CD14-positive monocyte (primary cell): ENCODE results near the gene PRKN. TPM values are rescaled to one million over a fixed set of nuclear protein-coding genes. Genes with fewer than 3 reads are reported as not detected.

Source experiments
- DNase-seq, 3 donors: peaks; one replicate each; pipeline ENCODE4 v3.0.0-alpha.2; 2011 to 2022
- H2AFZ ChIP-seq: 2 replicates; pipeline ENCODE4 v1.6.0; 2012; ENCODE audit warnings: mild to moderate bottlenecking, low read depth, low read length, inconsistent platforms; ENCODE audit not compliant: insufficient read depth, poor library complexity, severe bottlenecking
- H3K27ac ChIP-seq, 2 donors: 1 replicate in 1 of 2; 2 replicates in 1 of 2; pipeline ENCODE4 v1.5.1; 2012 to 2013; ENCODE audit warnings: low read length in 2 of 2, control low read depth in 1 of 2, inconsistent platforms in 1 of 2, low read depth in 1 of 2, mild to moderate bottlenecking in 1 of 2
- H3K27me3 ChIP-seq, 2 donors: one replicate each; pipeline versions ENCODE4 v1.6.0 to v1.6.1; 2011 to 2013; ENCODE audit warnings: low read length in 2 of 2; ENCODE audit not compliant: control insufficient read depth in 2 of 2, insufficient read depth in 2 of 2
- H3K36me3 ChIP-seq, 2 donors: replicated peaks in 1 of 2; 1 replicate in 1 of 2; 2 replicates in 1 of 2; pipeline versions ENCODE4 v1.5.1 to v1.6.1; 2012 to 2013; ENCODE audit warnings: low read length in 2 of 2, control low read depth in 1 of 2, inconsistent platforms in 1 of 2, mild to moderate bottlenecking in 1 of 2; ENCODE audit not compliant: insufficient read depth in 2 of 2, control insufficient read depth in 1 of 2
- H3K4me1 ChIP-seq, 2 donors: 1 replicate in 1 of 2; 2 replicates in 1 of 2; pipeline versions ENCODE4 v1.5.1 to v1.6.1; 2012 to 2013; ENCODE audit warnings: low read length in 2 of 2, control low read depth in 1 of 2, inconsistent platforms in 1 of 2, mild to moderate bottlenecking in 1 of 2, moderate library complexity in 1 of 2; ENCODE audit not compliant: insufficient read depth in 2 of 2, control insufficient read depth in 1 of 2
- H3K4me2 ChIP-seq: replicated peaks from 2 replicates; pipeline ENCODE3; 2012; ENCODE audit warnings: low read length, moderate library complexity, mild to moderate bottlenecking; ENCODE audit not compliant: poor library complexity, severe bottlenecking; ENCODE audit errors: extremely low read depth
- H3K4me3 ChIP-seq, 3 experiments: fragments of 200-600 bp in 1 of 3; sonication (generic) in 1 of 3; replicated peaks in 1 of 3; 1 replicate in 2 of 3; 2 replicates in 1 of 3; pipeline ENCODE4 v1.5.1; 2011 to 2013; ENCODE audit warnings: low read length in 3 of 3, mild to moderate bottlenecking in 3 of 3, control low read depth in 2 of 3, low read depth in 2 of 3, inconsistent platforms in 1 of 3, moderate library complexity in 1 of 3
- H3K79me2 ChIP-seq: 2 replicates; pipeline ENCODE4 v1.6.0; 2012; ENCODE audit warnings: mild to moderate bottlenecking, control low read depth, inconsistent platforms, low read length, moderate library complexity; ENCODE audit not compliant: insufficient read depth
- H3K9ac ChIP-seq: 2 replicates; pipeline ENCODE4 v1.6.0; 2017; ENCODE audit warnings: low read length, mild to moderate bottlenecking; ENCODE audit not compliant: insufficient read depth, poor library complexity, severe bottlenecking
- H3K9me3 ChIP-seq, 2 donors: replicated peaks in 1 of 2; 1 replicate in 1 of 2; 2 replicates in 1 of 2; pipeline versions ENCODE4 v1.5.1 to v1.6.1; 2012 to 2013; ENCODE audit warnings: low read length in 2 of 2, control low read depth in 1 of 2; ENCODE audit not compliant: control insufficient read depth in 1 of 2, insufficient read depth in 1 of 2
- H4K20me1 ChIP-seq: 2 replicates; pipeline ENCODE4 v1.6.0; 2012; ENCODE audit warnings: mild to moderate bottlenecking, low read length, control low read depth, moderate library complexity; ENCODE audit not compliant: insufficient read depth
- H3K27ac Mint-ChIP-seq, 7 donors: one replicate each; pipeline ENCODE4 v1.8.0; 2020; ENCODE audit warnings: mild to moderate bottlenecking in 7 of 7, mixed read lengths in 7 of 7, moderate library complexity in 6 of 7, inconsistent platforms in 2 of 7
- H3K27me3 Mint-ChIP-seq, 3 donors: one replicate each; pipeline ENCODE4 v1.8.0; 2021 to 2022; ENCODE audit warnings: low read depth in 3 of 3, mild to moderate bottlenecking in 3 of 3, mixed read lengths in 3 of 3, moderate library complexity in 3 of 3, inconsistent platforms in 1 of 3
- H3K36me3 Mint-ChIP-seq, 2 donors: one replicate each; pipeline ENCODE4 v1.8.0; 2020; ENCODE audit warnings: mixed read lengths in 2 of 2, inconsistent platforms in 1 of 2, mild to moderate bottlenecking in 1 of 2
- H3K4me1 Mint-ChIP-seq: one replicate; pipeline ENCODE4 v1.8.0; 2020; ENCODE audit warnings: mild to moderate bottlenecking, mixed read lengths
- H3K4me3 Mint-ChIP-seq, 2 donors: one replicate each; pipeline ENCODE4 v1.8.0; 2020; ENCODE audit warnings: mild to moderate bottlenecking in 2 of 2, mixed read lengths in 2 of 2, moderate library complexity in 1 of 2
- H3K9me3 Mint-ChIP-seq, 7 donors: one replicate each; pipeline ENCODE4 v1.8.0; 2020 to 2022; ENCODE audit warnings: mixed read lengths in 7 of 7, mild to moderate bottlenecking in 6 of 7, moderate library complexity in 6 of 7, inconsistent platforms in 2 of 7
- WGBS: methylation state at CpG from one replicate; pipeline ENCODE4 v1.1.5; 2013; ENCODE audit warnings: missing lambda C conversion rate; ENCODE audit not compliant: insufficient coverage; 5-methylcytosine and 5-hydroxymethylcytosine counted together
- intact Hi-C, 2 donors: fragments of 100-400 bp; cut with micrococcal nuclease; formaldehyde crosslinking; loops; one replicate each; pipeline versions ENCODE4 v1.15.0 to v1.15.1; 2023
- polyA plus RNA-seq, 3 donors: library from polyadenylated mRNA; depleted of rRNA in 1 of 3; unstranded in 2 of 3; stranded (reverse) in 1 of 3; fragments of 300-500 nt in 2 of 3; fragments of >200 nt in 1 of 3; fragmentation: Illumina TruSeq in 2 of 3; gene quantifications; 1 replicate in 2 of 3; 2 replicates in 1 of 3; pipeline ENCODE4 v1.2.3, GENCODE V29; 2012 to 2021
- TF ChIP-seq, protein P1 (sequence below): fragments of 200-600 bp; IDR thresholded peaks from one replicate; pipeline ENCODE4 v1.8.0; 2022; ENCODE audit warnings: antibody characterized with exemption, mild to moderate bottlenecking

The PRKN gene
- polyA plus RNA-seq, 3 donors: 0.19 to 0.21 TPM; not detected in 1

DNA sequence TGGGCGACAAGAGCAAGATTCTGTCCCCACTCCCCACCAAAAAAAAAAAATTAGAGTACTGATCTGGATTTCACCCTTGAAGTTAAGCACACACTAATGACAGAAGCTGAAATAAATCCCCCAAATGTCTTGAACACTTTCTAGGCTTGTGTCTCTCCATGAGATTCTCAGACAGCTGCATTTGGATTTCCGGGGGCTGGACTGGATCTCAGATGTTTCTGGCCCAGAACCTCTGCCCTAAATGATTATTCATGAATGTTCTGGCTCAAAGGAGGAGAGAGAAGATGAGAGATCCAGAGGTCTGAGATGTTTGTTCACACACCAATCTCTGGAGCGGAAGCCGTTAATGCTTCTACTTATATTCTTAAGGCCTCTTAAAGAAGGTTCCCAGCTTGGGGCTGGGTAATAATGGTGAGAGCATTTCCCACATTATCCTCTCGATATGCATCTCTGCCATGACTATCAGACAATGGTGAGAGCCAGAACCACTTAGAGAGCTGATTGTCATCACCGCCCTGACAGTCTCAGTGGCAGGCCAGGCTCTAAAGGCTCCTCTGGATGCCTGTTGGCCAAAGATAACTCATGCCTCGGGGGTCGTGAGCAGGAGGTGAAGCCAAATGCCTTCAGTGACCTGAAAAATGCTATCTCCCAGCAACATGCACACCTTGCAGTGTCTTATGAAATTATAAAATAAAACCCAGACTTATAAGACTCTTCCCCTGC is 1325.8 kb downstream of the PRKN start:
- Histone ChIP-seq H3K36me3 (no peaks in the 10 kb centered on the region), H4K20me1 (no peaks in the 10 kb centered on the region), H3K4me2 (no peak overlapping the region), H3K9me3 (peaks cover 0 to 7% of the 10 kb centered on the region in 2 donors), H3K9ac (no peak overlapping the region), H3K4me1 (no peaks in the 10 kb centered on the region), H2AFZ (no peak overlapping the region), H3K27ac (no peak overlapping the region), H3K4me3 (no peak overlapping the region), H3K79me2 (no peaks in the 10 kb centered on the region), H3K27me3 (no peaks in the 10 kb centered on the region)
- no peak overlapping the region for H3K27ac Mint-ChIP-seq
- intact Hi-C loops: no loop called here
- 95% methylated on average over 3 of the region's 8 CpGs for WGBS
- H3K4me3 Mint-ChIP-seq: no peak overlapping the region
- no peak for DNase-seq
- H3K27me3 Mint-ChIP-seq: peaks cover 0 to 4% (median 1%) of the 10 kb centered on the region in 3 donors
- H3K9me3 Mint-ChIP-seq: peaks cover 1 to 14% (median 7%) of the 10 kb centered on the region in 7 donors
- TF ChIP-seq, protein P1, sequence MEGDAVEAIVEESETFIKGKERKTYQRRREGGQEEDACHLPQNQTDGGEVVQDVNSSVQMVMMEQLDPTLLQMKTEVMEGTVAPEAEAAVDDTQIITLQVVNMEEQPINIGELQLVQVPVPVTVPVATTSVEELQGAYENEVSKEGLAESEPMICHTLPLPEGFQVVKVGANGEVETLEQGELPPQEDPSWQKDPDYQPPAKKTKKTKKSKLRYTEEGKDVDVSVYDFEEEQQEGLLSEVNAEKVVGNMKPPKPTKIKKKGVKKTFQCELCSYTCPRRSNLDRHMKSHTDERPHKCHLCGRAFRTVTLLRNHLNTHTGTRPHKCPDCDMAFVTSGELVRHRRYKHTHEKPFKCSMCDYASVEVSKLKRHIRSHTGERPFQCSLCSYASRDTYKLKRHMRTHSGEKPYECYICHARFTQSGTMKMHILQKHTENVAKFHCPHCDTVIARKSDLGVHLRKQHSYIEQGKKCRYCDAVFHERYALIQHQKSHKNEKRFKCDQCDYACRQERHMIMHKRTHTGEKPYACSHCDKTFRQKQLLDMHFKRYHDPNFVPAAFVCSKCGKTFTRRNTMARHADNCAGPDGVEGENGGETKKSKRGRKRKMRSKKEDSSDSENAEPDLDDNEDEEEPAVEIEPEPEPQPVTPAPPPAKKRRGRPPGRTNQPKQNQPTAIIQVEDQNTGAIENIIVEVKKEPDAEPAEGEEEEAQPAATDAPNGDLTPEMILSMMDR: no peak
- peaks cover 3% of the 10 kb centered on the region for H3K4me1 Mint-ChIP-seq
- H3K36me3 Mint-ChIP-seq: no peaks in the 10 kb centered on the region

DNA sequence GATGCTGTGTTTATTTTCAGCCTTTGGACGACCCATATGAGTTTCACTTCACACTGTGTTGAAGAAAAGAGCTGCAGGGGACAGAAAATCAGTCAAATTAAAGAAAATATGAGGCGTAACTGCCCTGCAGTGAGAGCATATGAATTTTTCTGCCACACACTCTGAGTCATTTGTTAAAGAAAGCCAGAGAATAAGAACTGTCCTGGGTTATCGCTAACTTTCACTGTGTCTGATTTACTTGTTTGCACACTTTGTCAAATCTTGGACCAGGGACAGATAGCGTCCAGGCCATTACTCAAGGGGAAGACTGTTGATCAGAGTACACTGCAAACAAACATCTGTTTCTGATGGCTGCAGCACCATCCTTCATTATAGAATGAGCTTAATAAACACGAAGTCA is 1326.9 kb downstream of the PRKN start:
- Histone ChIP-seq H3K4me1 (no peaks in the 10 kb centered on the region), H4K20me1 (no peaks in the 10 kb centered on the region), H3K4me2 (no peak overlapping the region), H3K27me3 (no peaks in the 10 kb centered on the region), H3K36me3 (no peaks in the 10 kb centered on the region), H3K79me2 (no peaks in the 10 kb centered on the region), H3K27ac (no peak overlapping the region), H2AFZ (no peak overlapping the region), H3K9me3 (peaks cover 0 to 7% of the 10 kb centered on the region in 2 donors), H3K9ac (no peak overlapping the region), H3K4me3 (no peak overlapping the region)
- intact Hi-C loops: no loop called here
- H3K27me3 Mint-ChIP-seq: peaks cover 2 to 4% (median 3%) of the 10 kb centered on the region in 3 donors
- H3K27ac Mint-ChIP-seq: no peak overlapping the region
- no peaks in the 10 kb centered on the region for H3K4me1 Mint-ChIP-seq
- 97% methylated on average over 4 of the region's 5 CpGs for WGBS
- no peaks in the 10 kb centered on the region for H3K36me3 Mint-ChIP-seq
- no peak for DNase-seq
- no peak overlapping the region for H3K4me3 Mint-ChIP-seq
- TF ChIP-seq, protein P1: no peak
- H3K9me3 Mint-ChIP-seq: peaks cover 1 to 14% (median 7%) of the 10 kb centered on the region in 7 donors
